Mucosa of descending colon (tissue), 3 donors: ENCODE data around the gene CELF2. TPM values are rescaled to one million over a fixed set of nuclear protein-coding genes. Genes with fewer than 3 reads are reported as not detected.

Source experiments
- ATAC-seq: fragments of 200-7000 bp; cut with Tn5 transposase; one replicate; pipeline ENCODE4 v1.9.1; 2020; ENCODE audit warnings: mild to moderate bottlenecking, moderate library complexity
- DNase-seq, 3 donors: peaks; one replicate each; pipeline ENCODE4 v3.0.0-alpha.2; 2020
- H3K36me3 ChIP-seq: fragments of 200-600 bp; one replicate; pipeline ENCODE4 v1.8.0; 2021; ENCODE audit warnings: low read depth, mild to moderate bottlenecking
- H3K4me1 ChIP-seq: fragments of 200-600 bp; one replicate; pipeline ENCODE4 v1.8.0; 2021; ENCODE audit warnings: low read depth, mild to moderate bottlenecking
- H3K4me3 ChIP-seq: fragments of 200-600 bp; one replicate; pipeline ENCODE4 v1.8.0; 2021; ENCODE audit warnings: mild to moderate bottlenecking
- H3K9me3 ChIP-seq: fragments of 200-600 bp; one replicate; pipeline ENCODE4 v1.8.0; 2021; ENCODE audit warnings: mild to moderate bottlenecking
- CTCF ChIP-seq: fragments of 200-600 bp; IDR thresholded peaks from one replicate; pipeline ENCODE4 v1.8.0; 2022; ENCODE audit warnings: antibody characterized with exemption, mild to moderate bottlenecking
- intact Hi-C, 2 donors: fragments of 100-400 bp; cut with DNase I in 1 of 2; cut with micrococcal nuclease in 1 of 2; formaldehyde crosslinking; loops; one replicate each; pipeline versions ENCODE4 v1.11.0 to v1.11.1; 2022; cut with DNase I, micrococcal nuclease
- total RNA-seq, 3 donors: library from RNA; stranded (reverse); fragmentation: NEBNext Ultra II Directional in 2 of 3; extraction: Animal tissue kit (Norgen Biotek cat#: 25700) in 2 of 3; gene quantifications; one replicate each; pipeline versions ENCODE4 v1.2.1 to v1.2.4, GENCODE V29; 2021 to 2023
- donor health status: DM: no; HTN: no; CAD: no; lungs with moderate emphysema.
- donor health status: DM: no; HTN: no; CAD: no.
- donor health status: DM: no; HTN: yes; CAD: no.

The CELF2 gene
- total RNA-seq, 3 donors from 2014 or later: 31.4 to 56.5 (median 36.1) TPM

- H3K9me3 ChIP-seq: peaks cover 23% of the 10 kb centered on the region
- no peak for ATAC-seq
- no peaks in the 10 kb centered on the region for H3K4me1 ChIP-seq
- intact Hi-C loops: no loop called here
- no peak overlapping the region for H3K4me3 ChIP-seq
- no peak for TF ChIP-seq CTCF
- DNase-seq: no peak
- no peaks in the 10 kb centered on the region for H3K36me3 ChIP-seq
Measured at GRCh38 chr10:11305825-11306593, 288.3 kb downstream of the CELF2 start.

GRCh38 chr10:11307004-11307403 is 289.3 kb downstream of the CELF2 start:
- no peaks in the 10 kb centered on the region for H3K4me1 ChIP-seq
- DNase-seq: no peak
- no peak overlapping the region for H3K4me3 ChIP-seq
- intact Hi-C loops: no loop called here
- H3K9me3 ChIP-seq: peaks cover 23% of the 10 kb centered on the region
- TF ChIP-seq CTCF: no peak
- no peak for ATAC-seq
- H3K36me3 ChIP-seq: no peaks in the 10 kb centered on the region

- Histone ChIP-seq H3K4me1 (no peaks in the 10 kb centered on the region), H3K36me3 (no peaks in the 10 kb centered on the region), H3K9me3 (peaks cover 23% of the 10 kb centered on the region), H3K4me3 (no peak overlapping the region)
- intact Hi-C loops: no loop called here
- no peak for DNase-seq
- no peak for TF ChIP-seq CTCF
- no peak for ATAC-seq
Measured at GRCh38 chr10:11307937-11308336, 290.3 kb downstream of the CELF2 start.

- Histone ChIP-seq H3K4me1 (no peaks in the 10 kb centered on the region), H3K9me3 (peaks cover 23% of the 10 kb centered on the region), H3K4me3 (no peak overlapping the region), H3K36me3 (no peaks in the 10 kb centered on the region)
- DNase-seq (no peak), ATAC-seq (peak; percentile 36)
- no peak for TF ChIP-seq CTCF
- intact Hi-C loops: no loop called here
Measured at GRCh38 chr10:11311027-11311426, 293.4 kb downstream of the CELF2 start.

GRCh38 chr10:11313463-11313862 is 295.8 kb downstream of the CELF2 start:
- H3K36me3 ChIP-seq: no peaks in the 10 kb centered on the region
- H3K4me1 ChIP-seq: no peaks in the 10 kb centered on the region
- TF ChIP-seq CTCF: no peak
- no peak overlapping the region for H3K4me3 ChIP-seq
- DNase-seq (no peak), ATAC-seq (no peak)
- H3K9me3 ChIP-seq: peaks cover 5% of the 10 kb centered on the region
- intact Hi-C loops: no loop called here
